Measurements from ENCODE around the gene APLN.

Gene APLN

GRCh38 chrX:129661369-129661768, 6.6 kb upstream of the APLN start:
- no peak for DNase-seq (ENCODE audit: low spot score)

- DNase-seq (ENCODE audit: low spot score): no peak
Observed at GRCh38 chrX:129659861-129660260, 5.1 kb upstream of the APLN start.

GRCh38 chrX:129659141-129659540, 4.4 kb upstream of the APLN start:
- no peak for DNase-seq (ENCODE audit: low spot score)

- no peak for DNase-seq (ENCODE audit: low spot score)
Observed at GRCh38 chrX:129658429-129658828, 3.7 kb upstream of the APLN start.

GRCh38 chrX:129655547-129656249, 942 bp upstream of the APLN start:
- no peak for DNase-seq (ENCODE audit: low spot score)

GRCh38 chrX:129653971-129654651, 645 bp downstream of the APLN start:
- DNase-seq (ENCODE audit: low spot score): peak; percentile 38

- DNase-seq (ENCODE audit: low spot score): no peak
Observed at GRCh38 chrX:129653181-129653970, 1.4 kb downstream of the APLN start.

- DNase-seq (ENCODE audit: low spot score): no peak
Observed at GRCh38 chrX:129652565-129653169, 2.1 kb downstream of the APLN start.

GRCh38 chrX:129651756-129652564, 2.8 kb downstream of the APLN start:
- peak; percentile 37 for DNase-seq (ENCODE audit: low spot score)

GRCh38 chrX:129650821-129651510, 3.8 kb downstream of the APLN start:
- DNase-seq (ENCODE audit: low spot score): peak; percentile 68

GRCh38 chrX:129650183-129650689, 4.5 kb downstream of the APLN start:
- no peak for DNase-seq (ENCODE audit: low spot score)

GRCh38 chrX:129649268-129650182, 5.2 kb downstream of the APLN start:
- no peak for DNase-seq (ENCODE audit: low spot score)

GRCh38 chrX:129648514-129649267, 6.1 kb downstream of the APLN start:
- DNase-seq (ENCODE audit: low spot score): no peak

GRCh38 chrX:129647418-129648410, 7.0 kb downstream of the APLN start:
- no peak for DNase-seq (ENCODE audit: low spot score)

GRCh38 chrX:129646566-129647417, 8.0 kb downstream of the APLN start:
- no peak for DNase-seq (ENCODE audit: low spot score)

GRCh38 chrX:129642641-129643040, 12.1 kb downstream of the APLN start:
- no peak for DNase-seq (ENCODE audit: low spot score)

Measured in SK-N-DZ (cell line).